ENCODE measurements around the gene SCTR.
"Not testable (repeated sequence)": the region's sequence is repeated elsewhere in the genome, so short reads cannot be mapped to it uniquely, and the experiment has no call there.

The SCTR gene

DNA sequence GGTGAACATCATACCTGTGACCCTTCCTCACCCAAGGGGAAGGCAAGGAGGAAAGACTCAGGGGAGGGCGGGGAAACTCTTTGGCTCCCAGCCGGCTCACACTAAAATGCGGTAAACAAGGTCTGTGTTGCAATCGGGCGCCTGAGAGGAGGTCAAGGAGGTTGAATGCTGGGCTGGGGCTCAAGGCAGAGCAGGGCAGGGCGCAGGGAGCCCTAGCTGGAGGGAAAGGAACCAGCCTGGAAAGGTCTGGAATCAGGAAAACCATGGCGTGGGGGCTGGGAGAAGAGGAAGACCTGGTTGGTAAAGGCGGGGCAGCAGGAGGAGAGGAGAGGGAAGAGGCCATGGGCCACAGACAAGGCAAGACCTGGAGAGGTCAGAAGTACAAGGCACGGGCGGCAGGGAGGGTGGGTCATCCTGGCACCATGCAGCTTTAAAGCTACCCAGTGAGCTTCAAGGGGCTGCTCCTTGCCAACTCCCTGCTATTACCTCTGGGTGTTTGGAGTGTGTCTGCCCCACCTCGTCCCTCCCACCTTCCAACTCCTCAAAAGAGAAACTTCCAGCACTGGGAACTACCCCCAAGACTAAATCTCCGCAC is 97.4 kb downstream of the SCTR start:
- peak; percentile 43 for DNase-seq

GRCh38 chr2:119426396-119426675 is 97.9 kb downstream of the SCTR start:
- DNase-seq, result no peak

GRCh38 chr2:119425620-119426395 is 98.5 kb downstream of the SCTR start:
- DNase-seq, result peak; percentile 28

- DNase-seq, result no peak
Measured at GRCh38 chr2:119425119-119425405, 99.2 kb downstream of the SCTR start.

GRCh38 chr2:119424284-119425118 is 99.8 kb downstream of the SCTR start:
- DNase-seq, result no peak

DNA sequence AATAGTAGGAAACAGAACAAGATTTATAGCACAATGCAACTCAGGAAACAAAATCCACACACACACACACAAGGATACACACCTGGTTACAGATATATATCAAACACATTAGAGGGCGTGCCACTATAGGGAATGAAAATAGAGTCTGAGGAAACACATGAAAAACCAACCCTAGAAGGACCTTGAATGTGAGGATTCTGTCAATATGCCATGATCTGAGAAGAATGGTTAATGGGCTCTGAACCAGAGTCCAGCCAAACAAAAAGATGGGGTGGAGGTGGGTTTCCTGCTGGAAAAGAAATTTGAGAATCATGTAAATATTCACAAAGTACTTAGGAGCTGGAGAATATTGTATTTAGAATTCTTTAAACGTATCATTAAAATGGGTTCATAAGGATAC is 100.5 kb downstream of the SCTR start:
- no peak for DNase-seq

GRCh38 chr2:119423108-119423444 is 101.2 kb downstream of the SCTR start:
- DNase-seq, result no peak

GRCh38 chr2:119422360-119423107 is 101.7 kb downstream of the SCTR start:
- no peak for DNase-seq

- DNase-seq, result no peak
Measured at GRCh38 chr2:119421741-119422140, 102.5 kb downstream of the SCTR start.

DNA sequence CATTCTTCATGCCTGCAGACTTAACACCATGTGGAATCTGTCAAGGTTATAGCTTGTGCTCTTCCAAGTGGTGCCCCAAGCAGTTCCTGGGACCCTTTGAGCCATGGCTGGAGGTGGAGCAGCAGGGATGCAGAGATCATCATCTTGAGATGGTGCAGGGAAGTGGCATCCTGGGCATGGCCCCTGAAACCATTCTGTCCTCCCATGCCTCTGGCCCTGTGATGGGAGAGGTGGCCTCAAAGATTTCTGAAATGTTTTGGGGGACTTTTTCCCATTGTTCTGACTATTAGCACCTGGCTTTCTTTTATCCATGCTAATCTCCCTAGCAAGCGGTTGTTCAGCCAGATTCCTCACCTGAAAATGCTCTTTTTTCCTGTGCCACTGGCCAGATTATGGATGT is 103.0 kb downstream of the SCTR start:
- DNase-seq, result no peak

GRCh38 chr2:119419803-119420508 is 104.3 kb downstream of the SCTR start:
- no peak for DNase-seq

DNA sequence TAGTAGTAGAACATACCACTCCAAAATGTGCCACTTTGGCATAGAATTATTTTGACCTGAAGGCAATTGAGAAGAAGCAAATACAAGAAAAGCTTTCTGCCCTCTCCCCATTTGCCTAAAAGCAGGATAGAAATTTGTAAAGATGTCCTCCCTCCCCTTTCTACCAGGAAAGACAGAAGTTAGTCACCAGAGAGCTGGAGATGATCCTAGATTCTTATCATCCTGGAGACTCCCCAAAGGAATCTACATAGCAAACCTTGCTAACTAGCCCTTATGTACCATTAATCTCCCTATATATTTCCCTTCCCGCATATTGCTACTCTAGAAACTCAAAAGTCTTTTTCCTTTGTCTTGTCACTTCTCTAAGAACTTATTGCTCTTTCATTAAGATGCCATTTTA is 105.2 kb downstream of the SCTR start:
- DNase-seq, result no peak

DNA sequence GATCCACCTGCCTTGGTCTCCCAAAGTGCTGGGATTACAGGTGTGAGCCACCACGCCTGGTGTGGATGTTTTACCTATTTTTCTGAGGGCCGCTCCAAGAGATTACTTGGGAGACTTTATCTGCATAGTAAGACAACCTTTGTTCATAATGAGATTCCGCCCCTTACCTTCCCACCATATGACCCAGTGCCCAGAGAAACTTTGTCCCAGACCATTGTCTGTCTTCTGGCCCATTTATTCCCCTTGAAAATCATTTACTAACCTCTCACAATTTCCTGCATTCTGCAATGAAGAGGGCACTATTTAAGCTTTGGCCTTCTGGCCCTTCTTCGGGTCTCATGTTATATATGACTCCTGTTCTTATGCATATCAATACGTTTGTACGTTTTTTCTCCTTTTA is 106.4 kb downstream of the SCTR start:
- no peak for DNase-seq

DNA sequence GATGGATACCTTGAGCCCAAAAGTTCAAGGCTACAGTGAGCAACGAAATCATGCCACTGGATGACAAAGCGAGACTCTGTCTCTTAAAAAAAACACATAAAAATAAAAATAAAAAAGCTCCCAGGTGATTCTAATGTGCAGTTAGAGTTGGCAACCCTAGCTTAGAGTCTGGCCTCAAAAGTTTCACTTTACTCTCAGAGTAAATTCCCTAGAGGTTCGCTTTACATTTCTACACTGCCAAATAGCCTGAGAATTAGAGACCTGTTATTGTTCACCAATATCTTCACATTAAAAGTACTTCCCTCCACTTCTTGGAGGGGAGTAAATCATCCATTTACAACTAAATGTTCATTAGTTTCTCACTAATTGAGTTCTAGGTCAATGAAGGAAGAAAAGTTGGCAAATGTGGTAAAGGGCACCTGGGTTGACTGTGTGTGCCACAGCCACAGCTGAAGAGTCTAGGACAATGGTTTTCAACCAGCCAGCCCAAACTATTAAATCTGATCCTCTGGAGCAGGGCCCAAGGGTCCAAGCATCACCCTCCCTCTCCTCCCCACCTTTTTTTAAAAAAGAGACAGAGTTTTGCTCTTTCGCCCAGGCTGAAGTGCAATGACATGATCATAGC is 107.9 kb downstream of the SCTR start:
- no peak for DNase-seq

DNA sequence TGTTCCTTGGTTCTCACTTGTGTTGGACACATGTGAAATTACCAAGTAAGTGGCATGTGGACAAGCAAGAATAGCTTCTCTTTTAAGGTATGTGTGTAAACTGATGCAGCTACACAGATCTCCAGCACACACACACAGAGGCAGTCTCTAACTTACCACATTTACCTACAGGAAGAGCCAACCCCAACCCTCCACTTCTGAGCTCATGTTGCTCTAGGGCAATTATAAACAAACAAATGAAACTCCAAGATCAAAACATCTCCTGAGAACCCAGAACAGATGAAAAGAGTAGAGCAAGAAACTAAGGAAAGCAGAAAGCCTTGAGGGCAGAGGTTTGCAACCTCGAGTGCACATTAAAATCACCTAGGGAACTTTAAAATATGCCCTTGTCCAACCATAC is 108.7 kb downstream of the SCTR start:
- DNase-seq, result no peak

DNA sequence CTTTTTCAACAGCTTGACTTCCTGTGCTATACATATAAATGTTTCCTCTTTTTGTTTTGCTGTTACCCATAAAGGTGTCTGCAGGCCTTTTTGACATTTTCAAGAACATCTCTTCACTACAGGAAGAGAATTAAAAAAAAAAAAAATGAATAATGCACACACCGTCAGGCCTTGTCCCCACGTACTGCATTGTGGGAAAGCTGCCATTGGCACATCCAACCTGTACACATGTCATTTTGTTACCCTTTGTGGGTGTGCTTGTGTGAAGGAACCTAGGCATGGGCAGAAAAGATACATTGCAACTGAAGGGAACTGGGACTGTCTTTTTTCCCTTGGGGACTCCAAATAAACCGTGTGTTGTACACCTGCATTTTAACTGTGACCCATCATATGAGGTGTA is 109.4 kb downstream of the SCTR start:
- DNase-seq, result no peak

GRCh38 chr2:119409506-119409905 is 114.8 kb downstream of the SCTR start:
- no peak for DNase-seq

DNA sequence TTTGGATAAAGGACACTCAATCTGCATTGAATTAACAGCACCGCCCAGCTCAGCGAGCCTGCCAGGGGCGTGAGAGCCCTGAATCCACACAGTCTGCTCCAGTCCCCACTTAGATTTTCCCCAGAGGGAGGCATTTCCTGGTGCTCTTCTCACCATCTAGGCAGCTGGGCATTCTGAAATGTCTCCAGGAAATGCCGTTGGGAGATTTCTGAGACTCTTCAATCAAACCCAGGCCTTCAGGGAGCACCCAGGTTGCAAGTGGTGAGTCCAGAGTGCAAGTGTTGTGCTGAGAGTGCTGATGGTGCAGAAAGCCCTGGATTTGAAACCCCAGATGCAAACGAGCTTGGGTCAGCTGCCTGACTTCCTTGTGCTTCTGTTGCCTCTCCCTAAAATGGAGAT is 116.1 kb downstream of the SCTR start:
- no peak for DNase-seq

GRCh38 chr2:119407430-119408220 is 116.7 kb downstream of the SCTR start:
- DNase-seq, result peak; percentile 78

- DNase-seq, result no peak
Measured at GRCh38 chr2:119405151-119405550, 119.1 kb downstream of the SCTR start.

DNA sequence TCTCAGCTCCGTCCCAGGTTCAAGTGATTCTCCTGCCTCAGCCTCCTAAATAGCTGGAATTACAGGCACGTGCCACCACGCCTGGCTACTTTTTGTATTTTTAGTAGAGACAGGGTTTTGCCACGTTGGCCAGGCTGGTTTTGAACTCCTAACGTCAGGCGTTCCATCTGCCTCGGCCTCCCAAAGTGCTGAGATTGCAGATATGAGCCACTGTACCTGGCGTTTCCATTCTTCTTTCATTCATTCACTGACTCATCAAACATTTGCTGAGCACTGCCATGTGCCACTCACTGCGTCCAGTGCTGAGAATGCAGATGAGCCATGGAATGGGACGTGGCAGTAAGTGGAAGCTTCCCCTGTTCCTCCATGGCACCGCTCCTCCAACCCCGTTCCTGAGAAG is 120.7 kb downstream of the SCTR start:
- DNase-seq, result not testable (repeated sequence)
